Prostate gland (tissue), 2 donors: ENCODE measurements around the gene TLR6. TPM values are rescaled to one million over a fixed set of nuclear protein-coding genes. Genes with fewer than 3 reads are reported as not detected.

Experiments used
- DNase-seq: peaks from one replicate; pipeline ENCODE4 v3.0.0-alpha.2; 2019; ENCODE audit warnings: low spot score
- H3K27ac ChIP-seq, 2 donors: fragments of 200-600 bp; sonication (generic); 2 replicates each; pipeline ENCODE4 v1.5.1; 2017 to 2019
- H3K27me3 ChIP-seq: fragments of 200-600 bp; sonication (generic); replicated peaks from 2 replicates; pipeline ENCODE4 v1.5.1; 2019; ENCODE audit not compliant: insufficient read depth
- H3K36me3 ChIP-seq, 2 donors: fragments of 200-600 bp; sonication (generic); 1 replicate in 1 of 2; 2 replicates in 1 of 2; pipeline versions ENCODE4 v1.5.1 to v1.8.1; 2017 to 2019
- H3K4me1 ChIP-seq: fragments of 200-600 bp; sonication (generic); replicated peaks from 2 replicates; pipeline ENCODE4 v1.5.1; 2019
- H3K4me3 ChIP-seq, 2 donors: fragments of 200-600 bp; sonication (generic); 2 replicates each; pipeline ENCODE4 v1.5.1; 2017 to 2019
- H3K9me3 ChIP-seq: fragments of 200-600 bp; sonication (generic); 2 replicates; pipeline ENCODE4 v1.5.1; 2017
- POLR2A ChIP-seq: fragments of 450-650 bp; IDR thresholded peaks from one replicate; pipeline ENCODE4 v1.6.1; 2016; ENCODE audit warnings: antibody characterized with exemption, mild to moderate bottlenecking
- POLR2AphosphoS5 ChIP-seq: sonication (generic); formaldehyde crosslinking; IDR thresholded peaks from one replicate; pipeline ENCODE4 v1.6.1; 2017; ENCODE audit warnings: antibody characterized with exemption
- WGBS: methylation state at CpG from one replicate; pipeline ENCODE4 v1.1.5; 2018; 5-methylcytosine and 5-hydroxymethylcytosine counted together
- intact Hi-C: fragments of 100-400 bp; cut with DNase I; formaldehyde crosslinking; loops from one replicate; pipeline ENCODE4 v1.14.2; 2022
- total RNA-seq, 2 donors: library from RNA; depleted of rRNA; stranded (reverse); fragments of >200 nt; gene quantifications; one replicate each; pipeline ENCODE4 v1.1.0, GENCODE V29; 2016
- TF ChIP-seq, protein P1 (sequence below), 4 experiments: fragments of 200-600 bp in 2 of 4; fragments of 450-650 bp in 2 of 4; sonication (generic) in 2 of 4; IDR thresholded peaks; 1 replicate in 3 of 4; 2 replicates in 1 of 4; pipeline ENCODE4 v1.5.1; 2016 to 2019; ENCODE audit warnings: antibody characterized with exemption in 4 of 4, mild to moderate bottlenecking in 2 of 4, moderate library complexity in 2 of 4

Gene TLR6
- total RNA-seq, 2 donors from 2014 or later, result 1.0 to 1.5 TPM

DNA sequence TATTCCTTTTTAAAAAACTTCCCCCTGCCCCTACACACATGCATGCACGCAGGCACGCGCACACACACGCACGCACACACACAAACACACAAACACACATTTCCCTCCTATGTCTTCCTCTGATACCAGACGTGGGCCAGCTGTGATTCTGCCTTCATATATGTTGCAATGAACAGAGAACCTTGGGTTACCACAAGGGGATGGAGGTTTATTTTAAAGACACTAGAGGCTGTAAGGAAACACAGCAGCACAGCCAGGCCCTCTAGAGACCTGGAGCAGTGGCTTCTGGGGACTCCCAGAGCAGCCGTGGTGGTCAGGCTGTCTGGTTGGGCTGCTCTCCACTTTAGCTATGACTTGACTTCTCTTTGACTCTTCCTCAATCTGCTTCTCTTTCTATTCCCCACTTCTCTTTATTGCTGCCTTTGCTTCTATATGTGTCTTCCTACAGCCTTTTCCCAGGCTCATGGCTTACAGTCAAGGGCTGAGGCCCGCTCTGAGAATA, 70.7 kb downstream of the TLR6 start:
- 92% methylated on average over 8 of the region's 8 CpGs for WGBS
- no peak overlapping the region for H3K27ac ChIP-seq
- TF ChIP-seq POLR2AphosphoS5 (no peak), POLR2A (no peak)
- TF ChIP-seq, protein P1, sequence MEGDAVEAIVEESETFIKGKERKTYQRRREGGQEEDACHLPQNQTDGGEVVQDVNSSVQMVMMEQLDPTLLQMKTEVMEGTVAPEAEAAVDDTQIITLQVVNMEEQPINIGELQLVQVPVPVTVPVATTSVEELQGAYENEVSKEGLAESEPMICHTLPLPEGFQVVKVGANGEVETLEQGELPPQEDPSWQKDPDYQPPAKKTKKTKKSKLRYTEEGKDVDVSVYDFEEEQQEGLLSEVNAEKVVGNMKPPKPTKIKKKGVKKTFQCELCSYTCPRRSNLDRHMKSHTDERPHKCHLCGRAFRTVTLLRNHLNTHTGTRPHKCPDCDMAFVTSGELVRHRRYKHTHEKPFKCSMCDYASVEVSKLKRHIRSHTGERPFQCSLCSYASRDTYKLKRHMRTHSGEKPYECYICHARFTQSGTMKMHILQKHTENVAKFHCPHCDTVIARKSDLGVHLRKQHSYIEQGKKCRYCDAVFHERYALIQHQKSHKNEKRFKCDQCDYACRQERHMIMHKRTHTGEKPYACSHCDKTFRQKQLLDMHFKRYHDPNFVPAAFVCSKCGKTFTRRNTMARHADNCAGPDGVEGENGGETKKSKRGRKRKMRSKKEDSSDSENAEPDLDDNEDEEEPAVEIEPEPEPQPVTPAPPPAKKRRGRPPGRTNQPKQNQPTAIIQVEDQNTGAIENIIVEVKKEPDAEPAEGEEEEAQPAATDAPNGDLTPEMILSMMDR (IDR thresholded peaks at IDR 0.05), result no peak
- H3K4me1 ChIP-seq, result no peaks in the 10 kb centered on the region
- H3K9me3 ChIP-seq, result no peaks in the 10 kb centered on the region
- H3K27me3 ChIP-seq, result no peaks in the 10 kb centered on the region
- H3K36me3 ChIP-seq, result no peaks in the 10 kb centered on the region
- H3K4me3 ChIP-seq, result no peak overlapping the region
- intact Hi-C loops, result no loop called here
- DNase-seq, result no peak

GRCh38 chr4:38785041-38785790, 71.4 kb downstream of the TLR6 start:
- H3K27ac ChIP-seq, result no peak overlapping the region
- H3K4me3 ChIP-seq, result no peak overlapping the region
- no peaks in the 10 kb centered on the region for H3K4me1 ChIP-seq
- DNase-seq, result no peak
- no peaks in the 10 kb centered on the region for H3K36me3 ChIP-seq
- WGBS, result 62% methylated on average over 6 of the region's 6 CpGs
- no peaks in the 10 kb centered on the region for H3K9me3 ChIP-seq
- H3K27me3 ChIP-seq, result no peaks in the 10 kb centered on the region
- TF ChIP-seq, protein P1 (IDR thresholded peaks at IDR 0.05), result no peak
- TF ChIP-seq POLR2A (no peak), POLR2AphosphoS5 (no peak)
- intact Hi-C loops, result no loop called here

DNA sequence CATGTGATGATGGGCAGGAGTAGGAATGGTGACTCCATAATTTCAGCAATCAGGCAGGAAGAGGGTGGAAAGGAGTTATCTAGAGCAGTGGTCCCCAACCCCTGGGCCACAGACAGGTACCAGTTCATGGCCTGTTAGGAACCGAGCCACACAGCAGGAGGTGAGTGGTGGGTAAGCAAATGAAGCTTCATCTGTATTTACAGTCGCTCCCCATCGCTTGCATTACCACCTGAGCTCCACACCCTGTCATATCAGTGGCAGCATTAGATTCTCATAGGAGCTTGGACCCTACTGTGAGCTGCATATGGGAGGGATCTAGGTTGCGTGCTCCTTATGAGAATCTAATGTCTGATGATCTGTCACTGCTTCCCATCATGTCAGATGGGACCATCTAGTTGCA, 72.5 kb downstream of the TLR6 start:
- Histone ChIP-seq H3K4me3 (no peak overlapping the region), H3K36me3 (no peaks in the 10 kb centered on the region), H3K27me3 (no peaks in the 10 kb centered on the region), H3K27ac (no peak overlapping the region), H3K9me3 (no peaks in the 10 kb centered on the region), H3K4me1 (no peaks in the 10 kb centered on the region)
- 97% methylated on average over 4 of the region's 4 CpGs for WGBS
- intact Hi-C loops, result no loop called here
- DNase-seq, result no peak
- TF ChIP-seq POLR2A (no peak), POLR2AphosphoS5 (no peak)
- TF ChIP-seq, protein P1 (IDR thresholded peaks at IDR 0.05), result no peak

- no peak overlapping the region for H3K27ac ChIP-seq
- no peaks in the 10 kb centered on the region for H3K27me3 ChIP-seq
- no peaks in the 10 kb centered on the region for H3K36me3 ChIP-seq
- H3K4me3 ChIP-seq, result no peak overlapping the region
- H3K9me3 ChIP-seq, result no peaks in the 10 kb centered on the region
- WGBS, result 90% methylated on average over 8 of the region's 8 CpGs
- TF ChIP-seq, protein P1 (IDR thresholded peaks at IDR 0.05), result no peak
- TF ChIP-seq POLR2AphosphoS5 (no peak), POLR2A (no peak)
- no peaks in the 10 kb centered on the region for H3K4me1 ChIP-seq
- DNase-seq, result no peak
- intact Hi-C loops, result loop anchor here (2.0 kb wide), 1 partner anchor 24 kb away; no protein-coding TSS in a partner anchor
Measured at GRCh38 chr4:38783109-38783460, 73.5 kb downstream of the TLR6 start.
